Kidney epithelial cell (primary cell): ENCODE data around the gene MYO5A. TPM values are rescaled to one million over a fixed set of nuclear protein-coding genes. Genes with fewer than 3 reads are reported as not detected.

ENCODE experiments used
- DNase-seq: peaks from one replicate; pipeline ENCODE4 v3.0.0-alpha.2; 2010; ENCODE audit warnings: low read depth
- H3K27me3 ChIP-seq: 2 replicates; pipeline ENCODE4 v1.6.0; 2011; ENCODE audit warnings: low read length; ENCODE audit not compliant: control insufficient read depth, insufficient read depth
- H3K36me3 ChIP-seq: 2 replicates; pipeline ENCODE4 v1.5.1; 2011; ENCODE audit warnings: low read length; ENCODE audit not compliant: control insufficient read depth, insufficient read depth
- H3K4me3 ChIP-seq: 2 replicates; pipeline ENCODE4 v1.5.1; 2011; ENCODE audit warnings: low read depth, mild to moderate bottlenecking, control low read depth, low read length
- CTCF ChIP-seq: IDR thresholded peaks from 2 replicates; pipeline ENCODE4 v1.5.1; 2011; ENCODE audit warnings: mild to moderate bottlenecking, moderate library complexity, low read length, control low read depth, inconsistent platforms; ENCODE audit not compliant: insufficient read depth, poor library complexity, severe bottlenecking
- total RNA-seq: library from RNA; depleted of rRNA; stranded (reverse); fragments of >200 nt; gene quantifications from 2 replicates; pipeline ENCODE4 v1.2.3, GENCODE V29; 2015

The MYO5A gene
- total RNA-seq, 1 donor from 2014 or later = 31.4 TPM

- Histone ChIP-seq H3K27me3 (no peaks in the 10 kb centered on the region), H3K4me3 (no peak overlapping the region), H3K36me3 (no peaks in the 10 kb centered on the region)
- DNase-seq = peak; percentile 64
- no peak for TF ChIP-seq CTCF
Measured at GRCh38 chr15:52523192-52523591, 5.5 kb downstream of the MYO5A start.

DNA sequence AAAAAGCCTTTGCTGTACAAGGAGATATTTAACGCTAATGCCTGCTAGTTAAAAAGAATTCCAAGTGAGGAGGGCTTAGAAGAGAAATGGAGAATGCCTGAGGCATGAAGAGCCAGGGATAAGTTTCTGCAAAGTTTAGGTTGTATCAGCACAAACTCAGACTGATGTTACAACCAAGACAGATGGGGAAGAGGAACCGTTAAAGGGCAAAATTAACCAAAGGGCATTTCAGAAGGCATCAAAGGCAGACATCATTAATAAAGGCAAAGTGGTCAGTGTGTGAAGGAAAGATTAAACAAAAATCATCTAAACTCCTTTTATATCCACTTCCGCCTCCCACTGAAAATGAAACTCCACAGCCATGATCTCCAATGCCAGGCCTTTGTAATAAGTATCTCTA is 7.0 kb downstream of the MYO5A start:
- no peak for DNase-seq
- Histone ChIP-seq H3K36me3 (no peaks in the 10 kb centered on the region), H3K4me3 (no peak overlapping the region), H3K27me3 (no peaks in the 10 kb centered on the region)
- no peak for TF ChIP-seq CTCF

- no peaks in the 10 kb centered on the region for H3K36me3 ChIP-seq
- no peak overlapping the region for H3K4me3 ChIP-seq
- TF ChIP-seq CTCF = no peak
- DNase-seq = no peak
- H3K27me3 ChIP-seq = no peaks in the 10 kb centered on the region
Measured at GRCh38 chr15:52520421-52520820, 8.3 kb downstream of the MYO5A start.

DNA sequence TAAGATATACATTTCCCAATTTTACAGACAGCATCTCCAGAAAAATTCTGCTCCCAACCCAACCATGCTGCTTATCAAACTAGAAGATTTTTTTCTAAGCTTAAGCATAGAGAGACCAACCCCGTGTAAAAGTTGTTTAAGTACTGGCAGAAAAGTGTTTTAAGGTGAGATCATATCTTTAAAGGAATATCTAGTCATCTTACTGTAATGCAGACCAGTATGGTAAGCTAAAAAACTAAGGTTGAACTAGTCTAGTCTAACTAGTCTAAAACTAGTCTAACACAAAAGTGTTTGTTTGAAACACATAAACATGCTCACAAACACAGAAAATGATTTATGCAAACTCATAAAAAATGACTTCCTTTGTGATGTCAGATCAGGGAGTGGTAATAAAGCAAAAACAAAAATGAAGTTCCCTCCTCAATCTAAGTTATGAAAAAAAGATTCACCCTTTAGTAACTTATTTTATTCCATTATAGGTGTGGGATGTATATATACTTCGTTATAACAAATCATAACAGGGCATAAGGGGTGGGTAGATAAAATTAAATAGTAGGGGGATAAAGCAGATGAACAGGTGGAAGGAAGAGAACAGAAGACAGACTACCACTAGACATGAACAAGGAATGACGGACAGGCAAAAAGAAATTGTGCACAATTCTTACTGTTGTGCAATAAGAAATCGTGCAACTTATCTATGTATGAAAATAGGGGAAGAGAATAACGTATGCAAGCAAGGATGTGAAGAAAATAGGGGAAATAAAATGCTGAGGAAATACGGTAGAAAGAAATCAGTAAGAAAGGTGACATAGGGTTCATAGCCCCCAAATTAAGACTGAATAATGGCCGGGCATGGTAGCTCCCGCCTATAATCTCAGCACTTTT is 10.0 kb downstream of the MYO5A start:
- TF ChIP-seq CTCF = no peak
- DNase-seq = no peak
- Histone ChIP-seq H3K27me3 (no peaks in the 10 kb centered on the region), H3K4me3 (no peak overlapping the region), H3K36me3 (no peaks in the 10 kb centered on the region)

DNA sequence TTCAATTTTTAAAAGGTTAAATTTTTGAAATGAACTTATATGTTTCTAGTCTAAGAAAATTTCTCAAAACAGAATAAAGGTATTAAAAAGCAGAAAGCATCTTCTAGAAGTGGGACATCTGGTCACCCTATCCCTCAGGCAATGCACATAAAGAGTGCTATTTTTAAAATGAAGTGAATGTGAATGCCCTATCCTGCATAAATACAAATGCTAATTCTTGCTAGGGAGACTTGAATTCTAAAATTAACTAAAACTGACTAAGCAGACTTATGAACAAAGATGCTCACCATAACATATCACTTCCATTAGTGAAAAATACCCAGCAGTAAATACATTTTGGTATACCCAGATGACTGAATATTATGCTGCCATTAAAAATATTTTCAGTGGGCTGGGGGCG is 11.7 kb downstream of the MYO5A start:
- no peak for TF ChIP-seq CTCF
- no peaks in the 10 kb centered on the region for H3K27me3 ChIP-seq
- no peak for DNase-seq
- H3K4me3 ChIP-seq = no peak overlapping the region
- H3K36me3 ChIP-seq = no peaks in the 10 kb centered on the region

DNA sequence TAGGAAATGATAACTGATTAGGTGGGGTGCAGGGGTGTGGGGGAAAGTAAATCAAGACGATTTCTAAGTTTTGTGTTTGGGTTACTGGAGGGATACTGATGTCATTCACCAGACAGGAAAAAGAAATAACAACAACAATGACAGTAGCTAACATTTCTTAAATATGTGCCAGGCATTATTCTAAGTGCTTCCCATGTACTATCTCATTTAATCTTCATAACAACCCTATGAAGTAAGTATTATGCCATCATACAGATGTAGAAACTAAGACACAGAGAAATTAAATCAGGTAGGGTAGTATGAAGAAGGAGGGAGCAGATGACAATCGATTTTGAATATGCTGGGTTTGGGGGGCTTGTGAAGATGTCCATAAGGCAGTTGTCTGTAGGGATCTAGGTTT is 13.3 kb downstream of the MYO5A start:
- no peak for DNase-seq
- TF ChIP-seq CTCF = no peak
- no peaks in the 10 kb centered on the region for H3K36me3 ChIP-seq
- no peaks in the 10 kb centered on the region for H3K27me3 ChIP-seq
- H3K4me3 ChIP-seq = no peak overlapping the region
